ENCODE data around the gene MRPL53.

MRPL53 gene

GRCh38 chr2:74472086-74472944, at the start of gene MRPL53:
MRPL53 (minus strand) TSS chr2:74472680; CDS start chr2:74472660, 20 bp downstream.
- peak; percentile 60 for DNase-seq

DNA sequence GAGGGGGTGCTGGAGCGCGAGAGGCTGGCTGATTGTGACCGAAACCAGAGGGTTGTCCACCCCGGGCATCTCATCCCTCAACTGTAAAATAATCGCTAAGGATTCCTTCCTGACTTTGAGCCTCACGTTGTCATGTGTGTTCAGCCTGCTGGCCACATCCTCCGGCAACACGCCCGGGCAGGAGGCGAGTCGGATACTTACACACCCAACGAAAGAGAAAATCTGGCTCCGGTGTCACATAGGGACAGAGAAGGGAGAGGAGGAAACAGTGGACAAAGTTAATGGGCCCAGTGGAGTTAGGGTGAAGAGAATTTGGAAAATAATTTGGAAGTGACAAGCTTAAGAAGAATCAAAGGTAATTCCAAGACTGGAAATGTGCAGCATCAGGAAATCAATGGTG, 44.2 kb upstream of the MRPL53 start:
- DNase-seq: no peak

DNA sequence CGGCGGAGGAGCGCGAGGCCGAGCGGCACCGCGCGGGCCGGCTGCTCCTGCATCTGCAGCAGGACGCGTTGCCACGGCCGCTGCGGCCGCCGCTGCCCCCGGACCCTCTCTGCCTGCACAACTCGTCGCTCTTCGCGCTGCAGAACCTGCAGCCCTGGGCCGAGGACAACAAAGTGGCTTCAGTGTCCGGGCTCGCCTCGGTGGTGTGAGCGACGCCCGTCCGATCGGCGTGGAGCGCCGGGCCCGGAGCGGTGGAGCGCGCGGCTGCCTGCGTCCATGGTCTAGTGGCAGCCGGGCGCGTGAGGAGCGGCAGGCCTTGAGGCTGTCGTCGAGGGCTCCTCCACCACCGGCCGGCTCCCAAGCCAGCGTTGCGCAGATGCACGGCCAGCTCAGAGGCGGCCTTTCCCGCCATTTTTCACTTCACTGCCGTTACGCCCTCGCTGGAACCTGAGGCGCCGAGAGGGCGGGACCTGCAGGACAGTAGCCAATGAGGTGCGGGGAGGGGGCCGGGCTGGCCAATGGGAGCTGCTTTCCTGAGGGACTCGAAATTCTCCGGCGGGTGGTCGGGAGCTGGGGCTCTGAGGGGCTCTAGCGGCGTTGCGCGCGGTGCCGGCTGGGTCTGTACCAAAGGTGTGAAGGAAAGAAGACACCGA, 43.6 kb upstream of the MRPL53 start:
- no peak for DNase-seq

DNA sequence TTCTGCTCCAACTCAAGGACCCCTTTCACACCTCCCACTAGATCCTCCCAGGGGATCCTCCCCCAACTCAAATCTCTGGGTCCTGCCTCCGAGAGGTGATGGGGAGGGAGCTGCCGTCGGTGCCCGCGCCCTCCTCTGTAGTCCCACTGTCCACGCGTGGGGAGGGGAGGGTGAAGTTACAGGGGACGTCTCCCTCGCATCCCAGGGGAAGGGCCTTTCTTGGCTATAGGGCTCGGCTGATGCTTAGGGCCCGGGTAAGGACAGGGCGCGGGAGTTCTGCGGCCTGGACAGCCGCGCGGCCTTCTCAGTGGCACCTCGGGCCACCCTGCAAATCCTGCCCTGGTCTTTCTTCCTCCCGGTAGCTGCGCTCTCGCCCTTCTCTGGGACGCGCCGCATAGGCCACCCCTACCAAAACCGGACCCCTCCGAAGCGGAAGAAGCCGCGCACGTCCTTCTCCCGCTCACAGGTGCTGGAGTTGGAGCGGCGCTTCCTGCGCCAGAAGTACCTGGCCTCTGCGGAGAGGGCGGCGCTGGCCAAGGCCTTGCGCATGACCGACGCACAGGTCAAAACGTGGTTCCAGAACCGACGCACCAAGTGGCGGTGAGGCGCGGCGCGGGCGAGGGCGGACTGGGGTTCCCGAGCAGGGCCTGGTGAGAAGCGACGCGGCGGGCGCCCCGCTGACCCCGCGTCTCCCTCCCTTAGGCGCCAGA, 42.9 kb upstream of the MRPL53 start:
- DNase-seq: no peak

DNA sequence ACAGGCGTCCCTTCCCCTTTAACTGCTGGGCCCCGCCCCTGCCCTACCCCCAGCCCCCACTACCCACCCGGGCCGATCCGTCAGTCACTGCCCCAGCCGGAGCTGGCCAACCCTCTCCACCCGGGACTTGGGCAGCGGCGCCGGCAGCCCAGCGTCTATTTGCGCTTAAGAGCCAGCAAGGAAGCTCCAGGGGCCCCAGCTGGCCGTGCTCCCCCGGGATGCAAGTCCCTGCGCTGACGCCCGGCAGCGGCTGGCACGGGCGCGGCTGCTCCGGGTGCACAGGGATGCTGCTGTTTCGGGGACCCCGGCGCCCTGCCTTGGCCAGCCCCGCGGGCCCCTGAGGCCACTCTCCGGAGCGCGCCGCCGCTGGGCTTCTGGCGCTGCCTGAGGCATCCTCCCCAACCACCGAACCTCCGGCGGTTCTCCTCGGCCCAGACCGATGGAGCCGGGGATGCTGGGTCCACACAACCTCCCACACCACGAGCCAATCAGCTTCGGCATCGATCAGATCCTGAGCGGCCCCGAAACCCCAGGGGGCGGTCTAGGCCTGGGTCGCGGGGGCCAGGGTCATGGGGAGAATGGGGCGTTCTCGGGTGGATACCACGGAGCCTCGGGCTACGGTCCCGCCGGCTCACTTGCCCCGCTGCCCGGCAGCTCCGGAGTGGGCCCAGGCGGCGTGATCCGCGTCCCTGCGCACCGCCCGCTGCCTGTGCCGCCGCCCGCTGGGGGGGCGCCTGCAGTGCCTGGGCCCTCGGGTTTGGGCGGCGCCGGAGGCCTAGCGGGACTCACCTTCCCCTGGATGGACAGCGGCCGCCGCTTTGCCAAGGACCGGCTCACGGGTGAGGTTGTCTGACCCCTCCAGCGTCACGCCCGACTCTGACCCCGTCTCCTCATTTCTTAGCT, 42.1 kb upstream of the MRPL53 start, which contains the start of gene TLX2:
TSS of gene TLX2 (plus strand) at position 83 of the 903 bp plus-strand sequence. CDS start at position 440, 357 bp downstream.
- peak; percentile 19 for DNase-seq

DNA sequence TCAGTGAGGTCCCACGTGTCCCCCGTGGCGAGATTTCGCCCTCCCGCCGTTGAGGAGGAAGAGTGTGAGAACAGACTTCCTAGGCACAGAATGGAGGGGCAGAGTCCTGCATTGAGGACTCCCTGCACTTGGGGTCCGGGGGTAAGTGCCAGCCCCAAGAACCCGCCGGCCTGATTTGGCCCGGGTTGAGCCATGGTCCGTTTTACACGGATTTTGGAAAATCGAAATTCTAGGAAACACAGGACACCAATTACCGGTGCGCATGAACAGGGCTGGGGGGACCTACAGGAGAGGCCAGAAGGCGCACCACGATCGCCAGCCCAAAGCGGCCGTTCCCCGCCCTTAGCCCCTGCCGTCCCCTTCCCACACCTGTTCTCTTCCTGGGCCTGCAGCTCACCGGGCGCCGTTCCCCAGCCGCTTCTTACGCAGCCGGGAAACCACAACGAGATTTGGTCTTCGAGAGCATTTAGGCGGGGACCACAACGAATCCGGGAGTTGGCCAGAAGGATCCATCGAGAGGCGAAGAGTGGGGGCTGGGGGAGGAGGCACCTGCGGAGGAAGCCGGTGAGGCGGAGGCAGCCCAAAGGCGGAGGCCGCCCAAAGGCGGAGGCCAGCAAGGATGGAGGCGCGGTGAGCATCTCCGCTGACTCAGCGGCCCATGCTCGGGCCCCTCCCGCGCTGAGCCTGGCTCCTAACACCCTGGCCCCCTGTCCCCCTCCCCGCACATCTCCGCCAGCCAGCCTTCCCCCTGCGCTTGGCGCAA, 41.3 kb upstream of the MRPL53 start:
- DNase-seq: peak; percentile 19

DNA sequence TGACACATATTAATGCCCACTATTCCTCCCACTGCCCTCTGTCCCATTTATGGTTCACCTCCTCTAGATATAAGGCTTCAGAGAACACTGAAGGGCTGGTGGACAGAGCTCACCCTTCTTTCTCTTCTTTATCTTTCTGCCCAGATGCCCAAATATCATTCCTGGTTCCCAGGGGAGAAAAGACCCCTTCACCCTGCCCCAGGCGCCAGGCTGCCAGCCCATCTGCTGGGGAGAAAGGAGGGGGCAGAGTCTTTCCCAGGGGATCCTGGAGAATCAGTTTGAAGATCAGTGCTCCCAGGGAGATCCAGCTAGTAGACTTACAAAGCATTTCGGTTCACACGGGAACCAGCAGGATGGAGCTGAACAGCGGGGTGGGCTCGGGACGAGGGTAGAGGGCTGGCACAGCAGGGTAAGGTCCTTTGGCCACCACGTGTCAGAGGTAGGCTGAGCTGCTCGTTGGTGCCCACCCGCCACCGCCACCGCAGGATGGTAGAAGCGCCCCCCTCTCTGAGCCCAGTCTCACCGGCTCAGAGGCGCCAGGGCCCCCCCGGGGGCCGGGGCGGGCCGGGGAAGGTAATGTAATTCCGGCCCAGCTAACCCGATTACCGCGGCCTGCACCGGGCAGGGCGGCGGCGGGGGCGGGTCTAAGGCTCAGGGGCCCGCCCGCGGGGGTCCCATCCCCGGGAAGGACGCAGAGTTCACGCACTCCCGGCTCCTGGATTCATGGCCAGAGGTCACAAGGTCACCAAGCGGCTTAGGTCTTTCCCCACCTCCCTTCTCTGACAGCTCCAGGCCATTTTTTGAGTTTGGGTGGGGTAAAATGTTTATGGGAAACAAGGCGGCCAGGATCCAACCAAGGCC, 40.5 kb upstream of the MRPL53 start:
- DNase-seq: no peak

- no peak for DNase-seq
Measured at GRCh38 chr2:74511104-74511989, 38.9 kb upstream of the MRPL53 start.

DNA sequence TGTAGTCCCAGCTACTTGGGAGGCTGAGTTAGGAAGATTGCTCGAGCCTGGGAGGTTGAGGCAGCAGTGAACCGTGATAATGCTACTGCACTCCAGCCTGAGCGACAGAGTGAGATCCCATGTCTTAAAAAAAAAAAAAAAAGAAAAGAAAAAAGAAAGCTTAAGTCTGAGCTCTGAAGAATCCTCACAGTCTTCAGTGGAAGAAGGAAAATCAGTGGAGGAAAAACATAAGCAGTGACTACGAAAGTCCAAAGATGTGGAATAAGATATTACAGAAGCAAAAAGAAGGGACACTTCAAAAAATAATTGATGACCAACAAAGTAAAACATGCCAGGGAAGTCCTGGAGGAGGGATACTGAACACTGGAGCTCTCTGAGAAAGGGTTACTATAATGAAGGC, 37.8 kb upstream of the MRPL53 start:
- no peak for DNase-seq

DNA sequence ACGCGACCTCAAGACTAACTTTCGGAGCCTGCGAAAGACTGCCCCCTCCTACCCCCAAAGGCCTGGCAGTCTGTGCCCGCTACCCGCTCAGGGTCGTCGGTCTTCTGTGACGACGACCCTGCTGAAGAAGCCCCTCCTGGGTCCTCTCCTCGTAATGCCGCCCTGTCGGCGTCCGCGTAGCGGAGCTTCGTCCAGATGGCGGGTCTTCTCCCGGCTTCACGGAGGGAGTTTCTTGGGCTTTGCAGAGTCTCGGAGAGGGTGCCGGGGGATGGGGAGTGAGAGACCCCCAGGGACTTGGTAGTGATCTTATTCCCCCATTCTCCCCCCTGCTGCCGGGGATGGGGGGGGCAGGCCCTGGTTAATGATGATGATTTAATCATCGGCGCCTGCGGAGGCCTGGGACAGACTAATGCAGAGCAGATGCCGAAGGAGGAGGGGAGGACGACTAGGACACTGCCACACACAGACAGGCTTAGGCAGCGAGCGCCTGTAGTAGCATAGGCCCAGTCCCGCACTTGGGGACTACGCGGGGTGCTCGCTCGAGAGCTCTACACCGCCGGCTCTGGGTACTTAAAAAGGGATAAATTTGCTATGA, 35.5 kb upstream of the MRPL53 start:
- DNase-seq: peak; percentile 18

DNA sequence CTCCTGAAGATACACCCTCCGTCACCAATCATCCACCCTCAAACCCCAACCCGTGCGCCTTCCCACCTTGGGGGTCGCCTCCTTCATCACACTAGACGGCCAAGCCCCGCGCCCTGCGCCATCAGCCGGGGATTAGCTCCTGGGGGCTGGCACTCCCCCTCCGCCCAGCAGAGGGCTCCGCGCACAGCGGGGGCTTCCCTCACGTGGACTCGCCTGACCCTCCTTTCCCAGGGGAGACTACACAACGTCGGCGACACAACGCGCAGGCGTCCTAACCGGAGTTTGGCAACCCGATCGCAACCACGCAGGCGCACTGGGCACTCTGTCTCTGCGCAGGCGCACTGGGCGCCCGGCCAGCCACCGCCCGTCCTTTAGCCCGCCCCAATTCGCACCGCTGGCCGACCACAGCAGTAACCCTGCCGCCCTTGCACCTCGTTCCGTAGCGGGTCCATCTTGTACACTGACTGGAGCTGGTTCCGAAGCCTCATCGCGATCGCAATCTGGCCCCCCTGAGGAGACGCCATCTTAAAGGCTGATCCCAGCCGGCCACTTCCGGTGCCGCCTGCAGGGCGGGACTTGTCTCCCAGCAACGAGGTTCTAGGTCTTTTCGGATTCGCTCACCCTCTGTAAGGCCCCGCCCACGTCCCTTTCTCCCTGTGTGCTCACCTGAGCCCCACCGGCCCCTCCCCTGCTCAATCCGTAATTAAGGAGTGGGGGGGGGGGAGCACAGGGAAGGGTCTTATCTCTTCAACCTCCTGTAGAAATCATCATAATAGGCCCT, 34.9 kb upstream of the MRPL53 start, which contains the start of gene PCGF1:
TSS of gene PCGF1 (minus strand) at position 551 of the 781 bp plus-strand sequence. CDS start at position 524, 27 bp downstream.
- DNase-seq: peak; percentile 84

GRCh38 chr2:74505448-74506246, 33.2 kb upstream of the MRPL53 start:
- DNase-seq: no peak

DNA sequence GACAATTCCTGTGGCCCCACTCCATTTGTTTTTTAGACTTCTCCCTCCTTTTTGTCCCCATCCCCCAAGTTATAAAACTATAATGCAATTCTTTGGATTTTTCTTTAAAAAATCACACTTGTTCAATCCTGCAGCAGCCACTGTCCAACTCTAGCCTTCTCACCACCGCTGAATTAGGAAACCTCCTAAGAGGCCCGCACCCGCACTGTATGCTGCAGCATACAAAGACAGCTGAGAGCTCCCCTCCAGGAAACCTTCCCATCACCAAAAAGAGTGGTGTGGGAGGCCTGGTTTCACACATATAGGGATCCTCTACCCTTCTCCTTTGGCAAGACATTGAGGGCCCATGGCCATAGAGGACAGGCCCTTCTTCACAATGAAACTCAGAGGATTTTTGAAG, 32.1 kb upstream of the MRPL53 start:
- no peak for DNase-seq

- DNase-seq: no peak
Measured at GRCh38 chr2:74503506-74504475, 31.3 kb upstream of the MRPL53 start.

- no peak for DNase-seq
Measured at GRCh38 chr2:74502720-74503505, 30.4 kb upstream of the MRPL53 start.

Data from NCI-H748 treated with DMSO at 0.1 percent for 48 hours (cell line).